ENCODE data around the gene PLPP1.
"Not testable (repeated sequence)": the region's sequence is repeated elsewhere in the genome, so short reads cannot be mapped to it uniquely, and the experiment has no call there.

Gene PLPP1

DNA sequence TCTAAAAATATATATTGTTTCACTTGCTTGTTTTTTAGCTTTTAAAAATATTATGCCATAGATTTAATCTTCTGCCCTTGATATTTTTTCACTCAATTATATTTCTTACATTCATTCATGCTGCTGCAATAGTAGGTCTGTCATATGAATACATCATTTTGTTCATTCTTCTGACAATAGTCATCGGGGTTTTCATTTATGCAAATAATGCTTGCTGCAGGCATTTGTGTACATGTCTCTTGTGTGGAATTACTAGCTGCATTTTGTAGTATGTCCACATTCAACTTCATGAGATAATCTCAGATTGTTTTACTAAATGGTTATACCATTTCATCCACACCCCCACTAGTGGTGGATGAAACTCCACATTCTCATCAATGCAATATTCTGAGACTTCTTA, 5.3 kb upstream of the PLPP1 start:
- TF ChIP-seq EZH2 (optimal IDR thresholded peaks at IDR 0.05; ENCODE audit: low read depth, low read length) = no peak
- H3K27me3 ChIP-seq (replicated peaks; ENCODE audit: insufficient read depth, low read length) = no peaks in the 10 kb centered on the region
- no peaks in the 10 kb centered on the region for H3K9me3 ChIP-seq (replicated peaks; ENCODE audit: insufficient read depth, low read length)
- peaks cover 16% of the 10 kb centered on the region for H3F3A ChIP-seq (ENCODE audit: insufficient read depth, low read length)
- H3K27ac ChIP-seq (ENCODE audit: low read length) = peak overlapping the region; percentile 47; the same call in 1 of the 2 replicates
- H3K4me2 ChIP-seq (ENCODE audit: low read depth, low read length) = peak overlapping the region; percentile 54
- peak; percentile 23 for DNase-seq
- 0 out of 2 replicates have a peak overlapping the region, but pooled peaks have one; percentile 14 for H2AFZ ChIP-seq (ENCODE audit: low read length)
- no peaks in the 10 kb centered on the region for H3K9me2 ChIP-seq (replicated peaks; ENCODE audit: insufficient read depth, low read length)
- no peaks in the 10 kb centered on the region for H3K36me3 ChIP-seq (replicated peaks; ENCODE audit: insufficient read depth, low read length)
- peak overlapping the region; percentile 19; the same call in 1 of the 2 replicates for H3K9ac ChIP-seq (ENCODE audit: low read length)
- no peaks in the 10 kb centered on the region for H4K20me1 ChIP-seq (ENCODE audit: insufficient read depth, low read length)
- peaks cover 31% of the 10 kb centered on the region for H3K4me1 ChIP-seq (ENCODE audit: low read length)
- H3K4me3 ChIP-seq (ENCODE audit: low read length) = peak overlapping the region; percentile 19
- H3K79me2 ChIP-seq (ENCODE audit: low read length) = no peaks in the 10 kb centered on the region

DNA sequence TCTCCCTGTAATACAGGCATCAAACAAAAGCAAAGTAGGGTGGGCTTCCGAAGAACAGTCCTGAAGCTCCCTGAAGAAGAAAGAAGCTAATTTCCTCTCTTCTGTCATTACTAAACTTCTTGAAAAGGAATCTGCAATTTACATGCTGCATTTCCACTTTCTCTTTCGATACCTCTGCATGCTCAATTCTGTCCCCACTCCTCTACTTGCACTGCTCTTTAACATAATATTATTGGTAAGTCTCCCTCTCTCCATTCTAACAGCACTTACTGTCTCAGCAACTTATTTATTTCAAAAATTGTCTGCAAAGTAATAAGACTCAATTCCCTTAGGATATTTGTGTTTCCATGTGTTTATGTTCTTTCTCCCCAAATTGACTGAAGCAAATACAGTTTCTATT, 3.9 kb upstream of the PLPP1 start:
- Histone ChIP-seq H3F3A (ENCODE audit: insufficient read depth, low read length) (peaks cover 24% of the 10 kb centered on the region), H3K4me1 (ENCODE audit: low read length) (peaks cover 32% of the 10 kb centered on the region), H3K79me2 (ENCODE audit: low read length) (peaks cover 1% of the 10 kb centered on the region; the same call in 1 of the 2 replicates), H3K4me2 (ENCODE audit: low read depth, low read length) (peak overlapping the region; percentile 53), H3K9me3 (replicated peaks; ENCODE audit: insufficient read depth, low read length) (no peaks in the 10 kb centered on the region), H3K9me2 (replicated peaks; ENCODE audit: insufficient read depth, low read length) (no peaks in the 10 kb centered on the region), H3K4me3 (ENCODE audit: low read length) (peak overlapping the region; percentile 22), H3K9ac (ENCODE audit: low read length) (peak overlapping the region; percentile 1; the same call in 1 of the 2 replicates), H3K27ac (ENCODE audit: low read length) (peak overlapping the region; percentile 26; the same call in 1 of the 2 replicates), H2AFZ (ENCODE audit: low read length) (peak overlapping the region; percentile 10; the same call in 1 of the 2 replicates), H3K27me3 (replicated peaks; ENCODE audit: insufficient read depth, low read length) (no peaks in the 10 kb centered on the region), H4K20me1 (ENCODE audit: insufficient read depth, low read length) (no peaks in the 10 kb centered on the region), H3K36me3 (replicated peaks; ENCODE audit: insufficient read depth, low read length) (no peaks in the 10 kb centered on the region)
- DNase-seq = peak; percentile 64
- no peak for TF ChIP-seq EZH2 (optimal IDR thresholded peaks at IDR 0.05; ENCODE audit: low read depth, low read length)
- no peak for TF ChIP-seq EZH2phosphoT487 (IDR thresholded peaks at IDR 0.05; ENCODE audit: low read length)

DNA sequence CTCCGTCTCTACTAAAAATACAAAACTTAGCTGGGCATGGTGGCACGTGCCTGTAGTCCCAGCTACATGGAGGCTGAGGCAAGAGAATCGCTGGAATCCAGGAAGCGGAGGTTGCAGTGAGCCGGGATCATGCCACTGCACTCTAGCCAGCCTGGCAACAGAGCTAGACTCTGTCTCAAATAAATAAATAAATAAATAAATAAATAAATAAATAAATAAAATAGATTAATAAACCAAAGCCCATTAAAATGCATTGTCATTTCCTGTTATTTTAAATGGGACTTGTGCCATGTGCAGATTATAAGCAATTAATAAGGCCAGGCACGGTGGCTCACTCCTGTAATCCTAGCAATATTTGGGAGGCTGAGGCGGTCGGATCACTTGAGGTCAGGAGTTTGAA, 2.6 kb upstream of the PLPP1 start:
- peaks cover 35% of the 10 kb centered on the region for H3K4me1 ChIP-seq (ENCODE audit: low read length)
- not testable (repeated sequence) for H3K36me3 ChIP-seq (replicated peaks; ENCODE audit: insufficient read depth, low read length); H3K4me3 ChIP-seq (ENCODE audit: low read length)

DNA sequence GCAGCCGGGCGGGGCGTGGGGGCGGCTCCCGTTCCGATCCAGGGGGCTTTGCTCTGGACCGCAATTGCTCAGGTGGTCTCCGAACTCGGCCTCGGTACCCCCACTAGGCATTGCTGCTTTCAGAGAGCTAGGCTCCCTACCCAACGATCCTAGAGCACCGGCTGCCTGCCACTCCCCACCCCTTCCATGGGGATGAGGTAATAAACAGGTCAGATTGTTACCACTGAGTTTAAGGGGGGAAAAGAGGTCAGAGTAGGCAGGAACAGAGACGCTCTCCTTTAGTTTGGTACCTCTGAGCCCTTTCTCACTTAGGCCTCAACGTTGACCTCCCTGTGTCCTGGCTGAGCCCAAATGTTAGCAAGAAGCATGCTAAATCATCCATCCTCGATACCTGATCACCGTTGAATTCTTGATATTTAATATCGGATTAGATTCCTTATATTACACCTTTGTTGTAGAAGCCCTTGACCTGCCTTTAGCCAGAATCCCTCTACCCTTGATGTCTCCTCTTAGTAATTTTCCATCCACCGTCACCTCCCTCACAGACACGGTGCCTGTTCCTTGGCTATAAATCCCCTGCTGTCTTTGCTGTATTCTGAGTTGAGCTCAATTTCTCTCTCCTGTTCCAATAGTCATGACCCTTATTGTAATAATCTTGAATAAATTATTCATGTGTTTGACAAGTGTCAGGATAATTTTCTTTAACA, 588 bp upstream of the PLPP1 start:
- Histone ChIP-seq H3K4me1 (ENCODE audit: low read length) (peaks cover 22% of the 10 kb centered on the region), H3K4me2 (ENCODE audit: low read depth, low read length) (peak overlapping the region; percentile 81), H3K9ac (ENCODE audit: low read length) (peak overlapping the region; percentile 77; the same call in 1 of the 2 replicates), H3K79me2 (ENCODE audit: low read length) (peaks cover 9% of the 10 kb centered on the region; the same call in 1 of the 2 replicates), H3K27ac (ENCODE audit: low read length) (no peak overlapping the region), H3K9me2 (replicated peaks; ENCODE audit: insufficient read depth, low read length) (no peaks in the 10 kb centered on the region), H3K27me3 (replicated peaks; ENCODE audit: insufficient read depth, low read length) (no peaks in the 10 kb centered on the region), H4K20me1 (ENCODE audit: insufficient read depth, low read length) (no peaks in the 10 kb centered on the region), H3K36me3 (replicated peaks; ENCODE audit: insufficient read depth, low read length) (no peaks in the 10 kb centered on the region), H3K9me3 (replicated peaks; ENCODE audit: insufficient read depth, low read length) (no peaks in the 10 kb centered on the region), H3K4me3 (ENCODE audit: low read length) (peak overlapping the region; percentile 90), H3F3A (ENCODE audit: insufficient read depth, low read length) (peaks cover 23% of the 10 kb centered on the region), H2AFZ (ENCODE audit: low read length) (peak overlapping the region; percentile 93)
- DNase-seq = no peak
- no peak for TF ChIP-seq EZH2phosphoT487 (IDR thresholded peaks at IDR 0.05; ENCODE audit: low read length)
- TF ChIP-seq, protein P1, sequence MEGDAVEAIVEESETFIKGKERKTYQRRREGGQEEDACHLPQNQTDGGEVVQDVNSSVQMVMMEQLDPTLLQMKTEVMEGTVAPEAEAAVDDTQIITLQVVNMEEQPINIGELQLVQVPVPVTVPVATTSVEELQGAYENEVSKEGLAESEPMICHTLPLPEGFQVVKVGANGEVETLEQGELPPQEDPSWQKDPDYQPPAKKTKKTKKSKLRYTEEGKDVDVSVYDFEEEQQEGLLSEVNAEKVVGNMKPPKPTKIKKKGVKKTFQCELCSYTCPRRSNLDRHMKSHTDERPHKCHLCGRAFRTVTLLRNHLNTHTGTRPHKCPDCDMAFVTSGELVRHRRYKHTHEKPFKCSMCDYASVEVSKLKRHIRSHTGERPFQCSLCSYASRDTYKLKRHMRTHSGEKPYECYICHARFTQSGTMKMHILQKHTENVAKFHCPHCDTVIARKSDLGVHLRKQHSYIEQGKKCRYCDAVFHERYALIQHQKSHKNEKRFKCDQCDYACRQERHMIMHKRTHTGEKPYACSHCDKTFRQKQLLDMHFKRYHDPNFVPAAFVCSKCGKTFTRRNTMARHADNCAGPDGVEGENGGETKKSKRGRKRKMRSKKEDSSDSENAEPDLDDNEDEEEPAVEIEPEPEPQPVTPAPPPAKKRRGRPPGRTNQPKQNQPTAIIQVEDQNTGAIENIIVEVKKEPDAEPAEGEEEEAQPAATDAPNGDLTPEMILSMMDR (IDR thresholded peaks at IDR 0.05; ENCODE audit: low read length) = no peak
- TF ChIP-seq EZH2 (optimal IDR thresholded peaks at IDR 0.05; ENCODE audit: low read depth, low read length) = no peak

More for the DNA sequence above, 2.6 kb upstream of the PLPP1 start:
- not testable (repeated sequence) for H3K27ac ChIP-seq (ENCODE audit: low read length); H4K20me1 ChIP-seq (ENCODE audit: insufficient read depth, low read length); H3K4me2 ChIP-seq (ENCODE audit: low read depth, low read length); H2AFZ ChIP-seq (ENCODE audit: low read length); H3K79me2 ChIP-seq (ENCODE audit: low read length); H3K9ac ChIP-seq (ENCODE audit: low read length); H3K9me2 ChIP-seq (replicated peaks; ENCODE audit: insufficient read depth, low read length); H3K9me3 ChIP-seq (replicated peaks; ENCODE audit: insufficient read depth, low read length); DNase-seq; H3K27me3 ChIP-seq (replicated peaks; ENCODE audit: insufficient read depth, low read length)
- H3F3A ChIP-seq (ENCODE audit: insufficient read depth, low read length) = peaks cover 24% of the 10 kb centered on the region
